HG02943 (cell line): ENCODE results near the gene LKAAEAR1.

Experiments used
- ATAC-seq: cut with Tn5 transposase; IDR thresholded peaks from one replicate; pipeline ENCODE4 v1.9.1; 2021; ENCODE audit warnings: mild to moderate bottlenecking, low read depth, moderate library complexity; ENCODE audit not compliant: unreplicated experiment

LKAAEAR1 gene

DNA sequence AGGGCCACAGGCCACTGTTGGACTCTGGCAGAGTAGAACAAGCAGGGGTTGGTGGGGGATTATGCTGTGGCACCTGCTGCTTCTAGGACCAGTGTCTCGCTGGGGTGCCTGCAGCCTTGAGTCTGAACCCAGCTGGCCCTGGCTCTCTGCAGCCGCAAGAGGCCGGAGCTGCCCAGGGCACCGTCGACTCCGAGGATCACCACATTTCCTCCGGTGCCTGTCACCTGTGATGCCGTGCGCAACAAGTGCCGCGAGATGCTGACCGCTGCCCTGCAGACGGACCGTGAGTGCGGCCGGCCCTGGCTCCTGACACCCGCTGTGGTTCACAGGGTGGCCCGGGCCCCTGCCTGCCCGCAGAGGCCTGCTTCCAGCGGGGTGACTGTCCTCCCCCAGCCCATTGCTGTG lies 15.0 kb downstream of the LKAAEAR1 start:
- ATAC-seq: no peak

DNA sequence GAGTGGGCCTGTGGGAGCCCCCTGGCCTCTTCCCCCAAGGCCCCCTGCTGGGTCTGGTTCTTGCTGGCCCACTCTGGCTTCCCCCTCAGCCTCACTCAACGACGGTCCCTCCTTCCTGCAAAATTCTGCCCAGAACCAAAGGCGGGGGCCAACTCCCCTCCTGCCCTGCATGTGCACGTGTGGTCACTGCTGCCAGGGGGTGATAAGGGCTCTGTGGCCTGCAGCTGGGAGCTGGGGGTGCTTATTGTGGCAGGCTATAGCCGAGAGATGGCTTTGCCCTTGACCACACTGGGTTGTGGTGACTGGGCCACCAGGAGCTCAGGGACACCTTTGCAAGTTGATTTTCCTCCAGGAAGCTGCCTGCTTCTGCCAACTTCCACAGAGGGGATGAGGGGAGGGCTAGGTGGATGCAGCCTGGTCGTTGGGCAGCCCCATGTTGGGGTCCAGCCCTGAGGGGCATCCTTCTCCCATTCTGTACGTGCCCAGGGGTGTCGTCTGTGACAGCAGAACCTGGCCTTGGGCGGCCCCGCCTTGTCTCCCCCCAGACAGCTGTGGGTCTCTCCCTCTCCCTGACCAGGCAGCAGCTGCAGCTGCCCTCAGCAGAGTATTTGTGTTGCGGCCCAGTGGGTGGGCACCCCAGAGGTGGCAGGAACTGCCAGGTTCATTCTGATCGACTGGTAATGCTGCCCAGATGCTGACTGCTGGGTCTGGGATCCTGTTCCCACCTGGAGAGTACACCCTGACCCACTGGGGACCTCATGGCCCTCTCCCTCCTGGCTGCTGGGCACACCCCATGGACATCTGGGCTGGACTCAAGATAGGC lies 15.6 kb downstream of the LKAAEAR1 start:
- ATAC-seq: no peak

DNA sequence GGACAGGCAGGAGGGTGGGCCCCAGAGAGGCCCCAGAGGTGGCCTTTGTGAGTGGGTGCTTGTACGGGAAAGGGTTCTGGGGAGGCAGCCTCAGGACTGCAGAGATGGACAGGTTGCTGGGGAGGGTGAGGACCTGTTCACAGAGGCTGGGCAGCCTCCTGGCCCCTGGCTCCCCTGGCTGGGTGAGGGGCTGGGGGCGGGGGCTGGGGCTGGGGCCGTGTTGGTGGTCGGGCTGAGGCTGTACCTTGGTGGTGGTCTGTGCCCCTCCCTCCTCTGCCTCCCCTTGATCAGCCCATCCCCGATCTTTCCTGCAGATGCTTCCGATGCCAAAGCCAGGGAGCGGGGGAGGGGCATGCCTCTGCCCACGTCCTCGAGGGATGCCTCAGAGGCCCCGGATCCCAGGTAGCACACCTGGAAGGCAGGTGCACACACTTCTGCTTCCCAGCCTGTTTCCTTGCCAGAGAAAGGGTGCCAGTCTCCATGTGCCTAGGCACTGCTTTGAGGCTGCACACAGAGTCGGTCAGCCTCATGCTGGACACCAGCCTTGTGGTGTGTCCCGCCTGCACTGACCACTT lies 16.4 kb downstream of the LKAAEAR1 start:
- ATAC-seq: no peak

DNA sequence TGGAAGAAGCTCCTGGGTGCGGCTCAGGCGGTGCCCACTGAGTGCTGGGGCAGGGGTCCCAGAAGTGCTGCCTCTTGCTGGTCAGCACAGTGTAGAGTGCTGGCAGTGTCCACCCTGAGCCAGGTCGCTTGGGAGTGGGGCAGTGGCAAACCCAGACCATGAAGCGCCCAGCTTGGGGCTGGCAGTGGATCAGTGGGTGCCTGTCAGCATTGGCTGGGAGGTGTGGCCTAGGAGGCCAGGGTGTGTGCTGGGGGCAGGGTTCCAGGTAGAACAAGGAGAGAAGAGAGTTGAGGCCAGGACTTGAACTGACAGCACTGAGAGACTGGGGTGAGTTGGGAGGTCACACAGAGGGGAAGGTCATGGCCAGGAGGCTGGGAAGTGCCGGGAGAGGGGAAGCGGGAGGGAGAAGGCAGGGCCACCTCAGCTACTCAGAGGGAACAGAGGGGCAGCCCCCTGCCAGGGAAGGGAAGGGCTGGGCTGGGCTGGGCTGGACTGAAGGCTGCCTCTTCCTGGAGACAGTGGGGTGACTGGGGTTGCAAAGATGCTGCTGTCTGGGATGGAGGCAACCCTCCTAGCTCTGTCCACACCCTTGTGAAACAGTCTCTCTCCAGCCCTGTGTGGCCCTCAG lies 17.1 kb downstream of the LKAAEAR1 start:
- ATAC-seq: no peak

DNA sequence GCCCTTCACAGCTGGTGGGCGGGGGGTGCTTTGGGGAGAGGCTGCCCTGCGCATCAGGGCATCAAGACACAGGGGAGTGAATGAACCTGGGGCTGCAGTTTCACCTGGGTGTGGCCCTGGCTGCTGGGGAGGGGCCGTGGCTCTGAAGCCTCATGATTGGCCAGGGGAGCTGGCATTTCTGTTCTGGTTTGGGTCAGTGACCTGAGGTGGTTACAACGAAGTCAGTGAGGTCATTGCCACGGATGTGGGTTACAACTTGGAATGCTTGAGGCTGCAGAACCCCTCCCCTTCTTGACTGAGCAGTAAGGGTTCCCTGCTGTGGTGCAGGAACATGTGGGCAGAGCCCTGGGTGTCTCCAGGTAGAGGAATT lies 18.2 kb downstream of the LKAAEAR1 start:
- ATAC-seq: no peak

DNA sequence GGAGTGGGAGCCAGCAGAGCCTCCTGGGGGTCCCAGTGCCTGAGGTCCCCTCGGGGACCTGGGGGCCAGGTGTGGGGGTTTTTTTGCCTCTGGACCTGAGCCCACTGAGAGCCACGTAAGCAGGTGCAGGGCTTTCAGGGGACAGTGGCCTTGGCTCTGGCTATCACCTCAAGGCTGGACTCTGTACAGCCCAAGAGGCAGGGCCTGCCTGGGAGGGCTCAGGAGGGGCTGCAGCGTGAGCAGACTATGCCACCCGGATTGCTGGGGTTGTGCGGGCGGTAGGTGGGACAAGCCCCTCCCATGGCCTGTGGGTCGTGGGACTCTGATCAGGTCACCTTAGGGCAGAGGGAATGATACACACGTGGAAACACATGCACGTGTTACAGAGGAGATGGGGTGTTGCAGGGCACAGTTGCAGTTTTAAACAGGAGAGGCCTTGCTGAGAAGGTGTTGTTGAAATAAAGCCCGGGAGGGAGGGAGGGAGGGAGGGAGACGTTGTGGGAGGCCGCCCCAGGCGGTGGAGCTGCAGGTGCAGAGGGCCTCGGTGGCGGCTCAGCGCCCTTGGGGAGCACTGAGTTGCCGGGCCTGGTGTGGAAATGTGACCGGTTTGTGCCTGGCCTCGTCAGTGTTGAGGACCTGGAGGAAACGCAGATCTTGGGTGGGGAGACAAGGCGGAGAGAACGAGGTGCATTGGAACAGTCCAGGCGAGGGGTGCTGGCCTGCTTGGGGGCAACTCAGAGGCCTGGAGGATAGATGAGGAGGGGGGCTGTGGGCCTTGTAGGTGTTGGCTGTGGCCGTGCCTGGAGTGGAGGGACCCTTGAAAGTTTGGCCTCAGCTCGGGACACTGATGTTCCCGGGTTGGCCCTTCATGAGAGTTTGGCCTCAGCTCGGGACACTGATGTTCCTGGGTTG lies 18.9 kb downstream of the LKAAEAR1 start:
- ATAC-seq: no peak

DNA sequence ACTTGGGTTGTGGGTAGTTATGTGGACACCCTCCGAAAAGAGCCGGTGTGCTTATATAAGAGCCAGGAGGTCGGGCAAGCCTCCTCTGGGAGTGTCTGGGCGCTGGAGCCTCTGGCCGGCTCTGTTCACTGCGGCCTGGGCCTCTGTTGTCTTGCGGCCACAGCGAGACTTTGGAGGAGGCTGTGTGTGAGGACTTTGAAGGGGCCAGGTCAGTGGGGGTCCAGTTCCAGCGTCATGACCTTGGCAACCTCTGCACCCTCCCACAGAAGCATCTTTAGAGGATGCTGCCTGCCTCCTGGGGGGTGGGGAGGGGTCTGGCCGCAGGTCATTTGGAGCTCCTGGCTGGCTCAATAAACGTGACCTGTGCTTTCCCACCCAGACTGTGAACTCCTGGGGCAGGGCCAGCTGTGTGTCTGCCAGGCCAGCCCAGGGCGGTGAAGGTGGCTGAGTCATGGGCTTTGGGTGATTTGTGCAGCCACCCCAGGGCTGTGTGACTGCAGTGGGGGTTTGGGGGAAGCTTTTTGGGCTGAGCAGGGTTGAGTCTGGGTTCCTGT lies 20.0 kb downstream of the LKAAEAR1 start:
- ATAC-seq: no peak

DNA sequence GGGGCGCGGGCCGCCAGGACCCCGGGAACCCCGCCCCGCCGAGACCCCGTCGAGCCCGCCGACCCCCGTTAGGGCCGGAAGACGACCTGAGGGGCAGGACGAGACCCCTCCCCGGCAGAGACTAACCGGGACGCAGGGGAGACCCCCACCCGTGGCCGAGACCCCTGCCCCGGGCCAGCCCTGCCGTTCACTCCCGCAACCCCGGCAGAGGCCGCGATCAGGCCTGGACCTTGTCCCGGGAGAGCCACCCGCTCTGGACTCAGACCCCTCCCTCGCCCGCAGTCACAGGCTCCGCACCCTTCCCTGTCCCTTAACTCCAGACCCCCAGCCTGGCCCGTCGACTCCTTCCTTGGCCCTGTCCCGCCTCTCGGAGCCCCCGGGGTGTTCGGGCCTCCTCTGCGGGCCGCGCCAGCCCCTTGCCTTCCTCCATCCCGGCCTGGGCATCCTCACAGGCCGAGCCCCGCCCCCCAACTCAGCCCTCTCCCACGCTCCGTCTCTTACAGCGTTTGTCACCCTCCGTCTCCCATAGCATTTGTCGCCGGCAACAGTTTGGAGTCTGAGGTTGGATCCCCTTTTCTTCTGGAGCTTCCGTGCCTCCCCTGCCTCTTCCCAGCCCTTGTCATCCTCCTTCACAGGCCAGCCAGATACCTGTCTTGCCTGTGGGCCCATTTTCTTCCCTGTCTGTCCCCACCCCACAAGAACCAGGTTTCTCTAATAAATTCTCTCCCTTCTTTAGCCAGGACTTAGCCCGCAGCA lies 20.6 kb downstream of the LKAAEAR1 start:
- no peak for ATAC-seq

DNA sequence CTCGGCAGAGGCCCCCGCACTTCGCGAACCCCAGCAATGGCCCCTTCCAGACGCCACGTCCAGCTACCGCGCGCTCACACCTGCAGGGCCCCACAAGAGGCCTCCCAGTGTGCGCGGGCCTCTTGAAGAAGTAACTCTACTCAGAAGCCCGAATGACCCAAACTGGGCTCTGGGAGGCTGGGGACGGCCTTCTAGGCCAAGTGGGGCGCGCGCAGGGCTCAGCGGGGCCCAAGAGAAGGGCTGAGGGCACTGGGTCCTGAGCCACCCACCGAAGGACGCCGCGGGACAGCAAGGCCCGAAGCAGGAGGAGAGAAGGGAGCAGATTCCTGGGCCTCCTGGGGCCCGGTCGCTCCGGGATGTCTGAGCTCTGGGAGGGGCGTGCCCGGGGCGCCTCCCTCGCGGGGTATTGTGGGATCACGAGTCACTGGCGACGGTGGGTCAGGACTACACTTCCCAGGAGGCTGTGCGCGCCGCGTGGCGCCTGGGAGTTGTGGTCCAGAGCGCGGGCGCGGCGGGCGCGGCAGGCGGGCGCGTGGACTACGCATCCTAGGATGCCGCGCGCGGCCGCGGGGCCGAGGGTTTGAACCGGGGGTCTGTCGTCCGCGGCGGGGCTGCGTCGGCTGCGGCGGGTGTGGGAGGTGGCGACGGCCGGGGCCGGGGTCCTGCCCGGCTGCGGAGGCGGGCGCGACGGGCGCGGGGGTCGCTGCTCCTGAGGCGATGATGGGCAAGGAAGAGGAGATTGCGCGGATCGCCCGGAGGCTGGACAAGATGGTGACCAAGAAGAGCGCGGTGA lies 21.4 kb downstream of the LKAAEAR1 start, which contains the start of gene TCEA2:
Gene TCEA2, plus strand, starts transcription at position 603 of the 793 bp plus-strand sequence. Its CDS starts 115 bp downstream, at position 718.
- ATAC-seq: peak; percentile 72

DNA sequence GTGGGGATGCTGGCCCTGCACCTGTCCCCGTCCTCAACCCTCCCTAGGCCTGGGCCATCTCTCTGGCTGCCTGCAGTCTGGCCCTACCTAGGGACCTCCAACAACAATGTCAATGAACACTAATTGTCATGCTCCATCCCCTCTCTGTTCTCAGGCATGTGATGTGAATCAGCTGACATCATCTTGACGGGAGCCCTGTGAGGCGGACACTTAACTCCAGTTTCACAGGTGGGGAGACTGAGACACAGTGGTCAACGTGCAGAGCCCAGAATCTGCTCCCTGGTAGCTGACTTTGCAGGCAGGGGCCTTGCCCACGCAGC lies 22.0 kb downstream of the LKAAEAR1 start:
- no peak for ATAC-seq

DNA sequence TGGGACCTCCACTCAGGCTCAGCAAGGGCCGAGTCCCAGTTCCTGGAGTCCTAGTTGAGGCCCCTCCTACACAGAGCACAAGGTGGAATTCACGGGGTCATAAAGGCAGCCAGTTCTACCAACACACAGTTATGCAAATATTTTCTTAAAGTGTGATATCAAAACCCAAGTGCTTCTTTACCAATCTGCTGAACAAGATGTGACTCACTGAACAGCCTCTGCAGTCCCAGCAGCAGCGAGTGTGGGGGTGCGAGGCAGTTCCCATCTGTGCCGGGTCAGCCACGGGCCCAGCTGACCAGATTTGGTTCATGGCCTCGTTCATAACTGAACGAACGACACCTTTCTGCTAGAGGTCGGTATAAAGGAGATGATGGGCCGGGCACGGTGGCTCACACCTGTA lies 25.7 kb downstream of the LKAAEAR1 start:
- no peak for ATAC-seq

DNA sequence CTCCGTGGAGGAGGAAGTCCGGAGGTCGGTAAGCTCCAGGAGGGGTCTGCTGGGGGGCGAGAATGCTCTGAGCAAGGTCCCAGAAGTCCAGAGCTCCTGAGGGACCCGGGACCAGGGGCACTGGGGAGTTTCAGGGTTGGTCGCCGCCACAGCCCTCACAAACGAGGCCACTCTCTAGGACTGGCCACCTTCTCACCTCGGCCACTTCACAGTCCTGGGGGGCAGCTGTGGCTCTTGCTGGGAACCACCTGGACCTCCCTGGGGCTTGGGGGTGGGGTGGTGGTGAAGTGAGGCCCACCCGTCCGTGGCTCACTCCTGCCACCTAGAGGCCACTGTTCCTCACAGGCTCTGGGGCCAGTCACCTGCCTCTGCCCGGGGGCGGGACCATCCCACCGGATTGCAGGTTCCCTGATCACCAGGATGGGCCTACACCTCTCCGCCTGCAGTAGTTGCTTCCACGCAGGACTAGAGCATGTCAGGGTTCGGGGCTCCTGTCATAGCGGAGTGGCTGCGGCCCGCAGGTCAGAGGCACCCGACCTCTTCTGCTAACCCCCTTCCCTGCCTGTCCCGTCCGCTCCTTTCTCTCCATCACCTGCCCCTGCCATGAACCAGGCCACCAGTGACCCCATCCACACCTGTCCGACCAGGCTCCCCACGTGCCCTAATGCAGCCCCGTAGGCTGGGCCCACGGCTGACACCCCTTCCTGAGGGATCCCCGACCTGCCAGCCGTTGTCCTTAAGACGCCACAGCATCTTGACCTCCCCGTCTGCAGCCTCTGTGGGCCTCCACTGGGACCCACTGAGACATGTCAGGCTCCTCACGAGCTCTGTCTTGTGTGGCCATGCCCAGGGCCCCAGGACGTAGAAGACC lies 26.3 kb downstream of the LKAAEAR1 start:
- ATAC-seq: no peak

DNA sequence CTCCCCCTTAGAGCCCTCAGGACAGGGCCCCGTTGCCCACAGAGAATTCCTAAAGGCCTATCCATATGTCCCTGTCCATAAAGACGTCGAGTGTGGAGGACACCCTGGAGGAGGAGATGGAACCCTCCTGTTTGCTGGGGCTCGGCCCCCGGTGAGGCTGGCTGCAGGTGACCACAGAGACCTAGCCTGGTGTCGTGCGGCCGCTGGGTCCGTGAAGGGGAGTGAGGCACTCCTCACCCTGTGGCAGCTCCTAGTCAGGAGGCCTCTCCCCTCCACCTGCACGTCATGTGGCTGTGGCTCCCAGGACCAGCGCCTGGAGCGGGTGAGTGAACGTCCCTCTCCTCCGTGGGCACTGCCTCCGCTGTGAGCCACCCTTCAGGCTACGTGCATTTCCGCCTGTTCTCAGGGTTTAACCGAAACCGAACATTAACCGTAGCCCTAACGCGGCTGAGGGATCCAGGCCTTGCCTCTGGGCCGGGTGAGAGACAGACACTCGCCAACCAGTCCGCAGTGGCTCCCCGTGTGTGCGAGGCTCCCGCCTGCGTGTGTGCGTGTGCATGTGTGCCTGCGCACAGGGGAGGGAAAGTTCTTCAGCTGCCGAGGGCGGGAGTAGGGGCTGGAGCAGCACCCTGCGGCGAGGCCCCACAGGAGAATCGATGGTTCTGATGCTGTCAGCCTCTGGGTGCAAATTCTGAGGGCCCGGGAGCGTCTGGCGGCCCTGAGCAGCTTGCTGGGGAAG lies 27.1 kb downstream of the LKAAEAR1 start:
- ATAC-seq: no peak

DNA sequence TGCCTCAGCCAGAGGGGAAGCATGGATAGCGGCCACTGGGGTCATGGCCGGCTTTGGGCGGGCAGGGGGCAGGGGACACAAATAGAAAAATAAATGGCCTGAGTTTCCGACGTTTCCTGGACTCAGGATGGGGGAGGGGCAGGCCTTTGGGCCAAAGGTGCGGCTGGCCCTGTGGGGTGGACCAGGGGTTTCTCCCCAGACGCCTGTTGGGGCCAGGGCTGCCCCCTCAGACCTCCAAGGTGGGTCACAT lies 27.6 kb downstream of the LKAAEAR1 start:
- ATAC-seq: no peak

DNA sequence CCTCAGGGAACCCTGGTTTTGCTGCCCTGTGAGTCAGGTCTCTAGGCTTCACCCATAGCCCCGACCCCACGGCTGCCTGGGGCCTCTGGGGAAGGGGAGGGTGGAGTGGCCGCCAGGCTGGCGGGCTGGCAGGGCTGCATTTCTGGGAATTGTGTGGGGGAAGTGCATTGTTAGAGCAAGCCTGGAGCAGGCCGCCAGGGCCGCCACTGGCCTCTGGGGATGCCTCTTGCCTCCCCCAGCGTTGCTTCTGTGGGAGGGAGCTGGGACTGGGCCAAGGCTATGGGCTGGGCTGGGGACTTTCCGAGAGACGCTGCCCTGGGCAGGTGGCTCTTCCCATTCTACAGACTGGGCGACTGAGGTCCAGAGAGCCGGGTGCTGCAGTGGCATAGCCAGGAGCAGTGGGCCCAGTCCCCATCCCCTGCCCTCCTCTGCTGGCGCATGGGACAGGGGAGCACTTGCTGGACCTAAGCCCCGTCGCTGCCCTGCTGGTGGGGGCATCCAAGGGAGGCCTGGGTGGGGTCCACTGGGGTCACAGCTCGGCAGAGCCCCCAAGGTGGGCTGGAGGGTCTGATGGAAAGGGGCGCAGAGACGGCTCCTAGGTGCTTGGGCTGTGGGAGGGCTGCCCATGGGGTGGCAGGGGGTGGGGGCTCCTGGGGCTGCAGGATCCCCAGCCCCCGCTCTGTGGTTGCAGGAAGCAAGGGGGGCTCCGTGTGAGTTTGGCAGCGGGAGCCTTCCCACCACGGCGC lies 28.1 kb downstream of the LKAAEAR1 start:
- ATAC-seq: no peak

DNA sequence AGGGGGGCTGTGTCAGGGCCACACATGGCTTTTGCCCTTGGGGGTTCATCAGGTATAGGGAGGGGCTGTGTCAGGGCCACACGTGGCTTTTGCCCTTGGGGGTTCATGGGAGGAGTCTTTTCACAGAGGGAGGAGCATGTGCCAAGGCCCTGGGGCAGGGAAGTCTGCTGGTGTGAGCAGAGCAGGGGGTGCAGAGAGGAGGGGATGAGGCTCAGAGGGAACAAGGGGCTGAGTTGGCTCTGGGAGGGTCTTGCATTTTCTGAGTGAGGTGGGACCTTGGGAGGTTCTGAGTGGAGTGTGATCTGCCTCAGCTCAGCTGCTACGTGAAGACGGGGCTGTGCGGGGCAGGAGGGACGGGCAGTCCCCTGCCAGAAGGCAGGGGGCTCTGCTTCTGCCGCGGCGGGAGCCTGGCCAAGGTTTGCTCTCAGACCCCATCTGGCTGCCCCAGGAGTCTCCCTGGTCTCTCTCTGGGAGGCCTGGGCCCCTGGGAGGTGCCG lies 28.8 kb downstream of the LKAAEAR1 start:
- ATAC-seq: no peak
